ENCODE measurements around the gene PRKD1. TPM values are rescaled to one million over a fixed set of nuclear protein-coding genes. Genes with fewer than 3 reads are reported as not detected.

Gene PRKD1
- total RNA-seq, 1 experiment from 2014 or later, result 2.7 TPM

DNA sequence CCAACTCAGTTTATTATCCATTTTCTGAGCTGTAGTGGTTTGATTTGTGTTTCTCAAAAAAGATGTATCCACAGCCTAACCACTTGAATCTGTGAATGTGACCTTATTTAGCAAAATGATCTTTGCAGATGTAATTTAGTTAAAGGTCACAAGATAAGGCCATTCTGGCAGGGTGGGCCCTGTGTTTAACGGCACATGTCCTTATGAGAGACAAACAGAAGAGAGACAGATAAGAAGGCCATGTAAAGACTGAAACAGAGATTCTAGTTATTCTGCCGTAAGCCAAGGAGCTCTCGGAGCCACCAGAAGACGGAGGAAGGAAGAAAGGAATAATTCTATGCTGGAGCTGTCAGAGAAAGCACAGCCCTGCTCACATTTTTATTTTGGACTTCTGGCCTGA lies 374.2 kb downstream of the PRKD1 start:
- H2BK15ac ChIP-seq (ENCODE audit: low read depth, low read length), result no peak overlapping the region
- H3K14ac ChIP-seq (ENCODE audit: insufficient read depth, low read length), result no peak overlapping the region
- H3K9ac ChIP-seq (ENCODE audit: extremely low read depth, insufficient read length, low read length), result no peak overlapping the region
- DNase-seq, result no peak
- no peak overlapping the region for H2BK120ac ChIP-seq (ENCODE audit: low read depth, low read length, poor library complexity, severe bottlenecking)
- H3K27me3 Mint-ChIP-seq (ENCODE audit: low read depth), result 0 out of 2 replicates have a peak, but pooled peaks cover 1% of the 10 kb centered on the region
- H3K27ac Mint-ChIP-seq, result no peak overlapping the region
- no peaks in the 10 kb centered on the region for H4K20me1 ChIP-seq (ENCODE audit: control insufficient read depth, insufficient read depth, insufficient read length)
- H3K9me3 ChIP-seq (ENCODE audit: control insufficient read depth, low read depth, low read length), result no peaks in the 10 kb centered on the region
- H3K36me3 Mint-ChIP-seq (ENCODE audit: insufficient read depth in 1 of 3, low read depth in 3 of 3), result no peaks in the 10 kb centered on the region
- H2BK5ac ChIP-seq (ENCODE audit: insufficient read length, low read length), result no peak overlapping the region
- H3K9me3 Mint-ChIP-seq, result no peaks in the 10 kb centered on the region
- H2AFZ ChIP-seq (ENCODE audit: low read length), result no peak overlapping the region
- H3K18ac ChIP-seq (ENCODE audit: insufficient read length, low read depth, low read length), result no peak overlapping the region
- H4K91ac ChIP-seq (ENCODE audit: insufficient read length, low read depth, low read length), result no peak overlapping the region
- no peak overlapping the region for H2BK12ac ChIP-seq (ENCODE audit: insufficient read length, low read depth, low read length)
- H2BK20ac ChIP-seq (ENCODE audit: low read depth, low read length, poor library complexity, severe bottlenecking), result no peak overlapping the region
- TF ChIP-seq CTCF (conservative IDR thresholded peaks at IDR 0.05), result no peak
- no peak overlapping the region for H2AK5ac ChIP-seq (ENCODE audit: insufficient read length, low read length)
- H4K5ac ChIP-seq (ENCODE audit: insufficient read length, low read depth, low read length), result no peak overlapping the region
- H3K4me1 Mint-ChIP-seq, result no peaks in the 10 kb centered on the region
- H3K27me3 ChIP-seq (ENCODE audit: insufficient read depth, low read length), result no peaks in the 10 kb centered on the region
- H3K4ac ChIP-seq (ENCODE audit: low read depth, low read length), result no peak overlapping the region
- no peak overlapping the region for H3K56ac ChIP-seq (ENCODE audit: insufficient read length, low read depth, low read length)
- WGBS (ENCODE audit: extremely low coverage, insufficient read length, low lambda C conversion rate), result no CpG with 5 or more reads among the region's 4 CpGs
- H3K79me2 ChIP-seq (ENCODE audit: insufficient read depth, low read length), result no peaks in the 10 kb centered on the region
- no peak overlapping the region for H3K27ac ChIP-seq (ENCODE audit: insufficient read length, low read depth, low read length)
- no peaks in the 10 kb centered on the region for H3K79me1 ChIP-seq (ENCODE audit: insufficient read depth, low read depth, low read length, poor library complexity, severe bottlenecking)
- no peak overlapping the region for H4K8ac ChIP-seq (replicated peaks; ENCODE audit: insufficient read length, low read depth, low read length)
- H3K4me1 ChIP-seq (ENCODE audit: insufficient read depth, low read length), result no peaks in the 10 kb centered on the region
- no peak overlapping the region for H3K23ac ChIP-seq (ENCODE audit: insufficient read length, low read depth, low read length)
- H3K4me2 ChIP-seq (ENCODE audit: insufficient read depth, insufficient read length, low read length), result no peak overlapping the region
- H3T11ph ChIP-seq (ENCODE audit: low read length), result no peak overlapping the region
- no peaks in the 10 kb centered on the region for H3K23me2 ChIP-seq (ENCODE audit: insufficient read length, low read depth, low read length, poor library complexity, severe bottlenecking)
- no peak overlapping the region for H3K4me3 Mint-ChIP-seq
